Astrocyte (in vitro differentiated cells and primary cell): Measurements from ENCODE around the gene PKP1. TPM values are rescaled to one million over a fixed set of nuclear protein-coding genes. Genes with fewer than 3 reads are reported as not detected.

Experiments
- DNase-seq: peaks from one replicate; pipeline ENCODE4 v3.0.0-alpha.2; 2010; ENCODE audit warnings: low read depth
- FAIRE-seq: peaks from 2 replicates; lab custom pipeline; 2011; peaks lifted over from hg19 to GRCh38; lab: Jason Lieb, UNC
- H2AFZ ChIP-seq: 2 replicates; pipeline ENCODE4 v1.6.0; 2012; ENCODE audit warnings: low read depth, low read length, inconsistent platforms
- H3K27ac ChIP-seq: 2 replicates; pipeline ENCODE4 v1.5.1; 2011; ENCODE audit warnings: low read depth, low read length, inconsistent platforms
- H3K27me3 ChIP-seq: 2 replicates; pipeline ENCODE4 v1.6.0; 2011; ENCODE audit warnings: low read length, inconsistent platforms; ENCODE audit not compliant: insufficient read depth
- H3K36me3 ChIP-seq: 2 replicates; pipeline ENCODE4 v1.5.1; 2011; ENCODE audit warnings: low read length, inconsistent platforms; ENCODE audit not compliant: insufficient read depth
- H3K4me1 ChIP-seq: 2 replicates; pipeline ENCODE4 v1.5.1; 2011; ENCODE audit warnings: low read length, inconsistent platforms; ENCODE audit not compliant: insufficient read depth
- H3K4me2 ChIP-seq: 2 replicates; pipeline ENCODE4 v1.6.0; 2012; ENCODE audit warnings: low read length, inconsistent platforms
- H3K4me3 ChIP-seq: 2 replicates; pipeline ENCODE4 v1.5.1; 2011; ENCODE audit warnings: low read depth, mild to moderate bottlenecking, low read length, inconsistent platforms; ENCODE audit not compliant: insufficient read depth
- H3K79me2 ChIP-seq: 2 replicates; pipeline ENCODE4 v1.6.0; 2012; ENCODE audit warnings: mild to moderate bottlenecking, low read length, inconsistent platforms; ENCODE audit not compliant: insufficient read depth
- H3K9ac ChIP-seq: 2 replicates; pipeline ENCODE4 v1.6.0; 2012; ENCODE audit warnings: mild to moderate bottlenecking, low read length, inconsistent platforms
- H3K9me3 ChIP-seq: 2 replicates; pipeline ENCODE4 v1.5.1; 2012; ENCODE audit warnings: low read depth, mild to moderate bottlenecking, low read length, inconsistent platforms; ENCODE audit not compliant: insufficient read depth
- H4K20me1 ChIP-seq: 2 replicates; pipeline ENCODE4 v1.6.0; 2012; ENCODE audit warnings: low read length, inconsistent platforms; ENCODE audit not compliant: insufficient read depth
- H3K27ac Mint-ChIP-seq: one replicate; pipeline ENCODE4 v1.8.0; 2021; ENCODE audit warnings: mild to moderate bottlenecking, mixed read lengths; ENCODE audit not compliant: unreplicated experiment
- H3K27me3 Mint-ChIP-seq: one replicate; pipeline ENCODE4 v1.8.0; 2021; ENCODE audit warnings: low read depth, mixed read lengths; ENCODE audit not compliant: unreplicated experiment
- H3K36me3 Mint-ChIP-seq: one replicate; pipeline ENCODE4 v1.8.0; 2021; ENCODE audit warnings: low read depth, mixed read lengths; ENCODE audit not compliant: unreplicated experiment
- H3K4me1 Mint-ChIP-seq: one replicate; pipeline ENCODE4 v1.8.0; 2021; ENCODE audit warnings: low read depth, mixed read lengths; ENCODE audit not compliant: unreplicated experiment
- H3K4me3 Mint-ChIP-seq: one replicate; pipeline ENCODE4 v1.8.0; 2021; ENCODE audit warnings: mild to moderate bottlenecking, moderate library complexity, mixed read lengths; ENCODE audit not compliant: unreplicated experiment
- H3K9me3 Mint-ChIP-seq: one replicate; pipeline ENCODE4 v1.8.0; 2021; ENCODE audit warnings: mild to moderate bottlenecking, mixed read lengths; ENCODE audit not compliant: unreplicated experiment
- CTCF ChIP-seq: IDR thresholded peaks from 2 replicates; pipeline ENCODE4 v1.5.1; 2011; ENCODE audit warnings: low read depth, mild to moderate bottlenecking, inconsistent platforms, low read length, moderate library complexity; ENCODE audit not compliant: insufficient read depth
- EZH2 ChIP-seq: IDR thresholded peaks from 2 replicates; pipeline ENCODE4 v1.6.1; 2012; ENCODE audit warnings: mild to moderate bottlenecking, low read length, inconsistent platforms; ENCODE audit not compliant: insufficient read depth
- total RNA-seq: library from RNA; stranded (reverse); gene quantifications from 2 replicates; pipeline ENCODE4 v1.2.1, GENCODE V29; 2021

Gene PKP1
- total RNA-seq, 1 donor from 2014 or later, result 0.07 TPM

GRCh38 chr1:201371792-201372191, 88.5 kb downstream of the PKP1 start:
- H3K36me3 ChIP-seq, result no peaks in the 10 kb centered on the region
- H2AFZ ChIP-seq, result no peak overlapping the region
- peaks cover 57% of the 10 kb centered on the region for H3K27me3 ChIP-seq
- Mint-ChIP-seq H3K4me3 (no peak overlapping the region), H3K27me3 (peaks cover 58% of the 10 kb centered on the region), H3K36me3 (peaks cover 4% of the 10 kb centered on the region), H3K4me1 (peaks cover 6% of the 10 kb centered on the region), H3K27ac (no peak overlapping the region), H3K9me3 (peaks cover 5% of the 10 kb centered on the region)
- H3K9me3 ChIP-seq, result no peaks in the 10 kb centered on the region
- no peak overlapping the region for H3K4me3 ChIP-seq
- no peak overlapping the region for H3K4me2 ChIP-seq
- no peak overlapping the region for H3K9ac ChIP-seq
- no peak for DNase-seq
- no peak for TF ChIP-seq EZH2
- TF ChIP-seq CTCF, result no peak
- H3K4me1 ChIP-seq, result peaks cover 9% of the 10 kb centered on the region
- FAIRE-seq, result no peak
- no peak overlapping the region for H3K27ac ChIP-seq
- H3K79me2 ChIP-seq, result no peaks in the 10 kb centered on the region
- no peaks in the 10 kb centered on the region for H4K20me1 ChIP-seq

GRCh38 chr1:201374364-201374763, 91.1 kb downstream of the PKP1 start:
- Histone ChIP-seq H3K4me1 (peaks cover 12% of the 10 kb centered on the region), H3K9me3 (no peaks in the 10 kb centered on the region), H3K27ac (no peak overlapping the region), H3K4me3 (no peak overlapping the region), H3K4me2 (no peak overlapping the region), H3K9ac (no peak overlapping the region), H3K36me3 (no peaks in the 10 kb centered on the region), H4K20me1 (no peaks in the 10 kb centered on the region), H3K27me3 (peaks cover 47% of the 10 kb centered on the region), H3K79me2 (no peaks in the 10 kb centered on the region), H2AFZ (no peak overlapping the region)
- Mint-ChIP-seq H3K9me3 (peaks cover 3% of the 10 kb centered on the region), H3K27me3 (peaks cover 45% of the 10 kb centered on the region), H3K36me3 (no peaks in the 10 kb centered on the region), H3K4me3 (no peak overlapping the region), H3K4me1 (peaks cover 12% of the 10 kb centered on the region), H3K27ac (no peak overlapping the region)
- TF ChIP-seq EZH2 (no peak), CTCF (no peak)
- no peak for FAIRE-seq
- DNase-seq, result no peak

- no peak overlapping the region for H2AFZ ChIP-seq
Measured at GRCh38 chr1:201375169-201375568, 91.9 kb downstream of the PKP1 start.

More at GRCh38 chr1:201375169-201375568, 91.9 kb downstream of the PKP1 start:
- no peaks in the 10 kb centered on the region for H3K36me3 Mint-ChIP-seq
- Histone ChIP-seq H3K9ac (no peak overlapping the region), H3K9me3 (no peaks in the 10 kb centered on the region), H3K27me3 (peaks cover 44% of the 10 kb centered on the region), H3K79me2 (no peaks in the 10 kb centered on the region), H3K4me1 (peaks cover 12% of the 10 kb centered on the region), H3K4me3 (no peak overlapping the region), H3K4me2 (no peak overlapping the region), H4K20me1 (no peaks in the 10 kb centered on the region), H3K36me3 (no peaks in the 10 kb centered on the region), H3K27ac (no peak overlapping the region)
- H3K4me1 Mint-ChIP-seq, result peaks cover 12% of the 10 kb centered on the region
- H3K27me3 Mint-ChIP-seq, result peaks cover 49% of the 10 kb centered on the region
- no peak overlapping the region for H3K4me3 Mint-ChIP-seq
- peaks cover 3% of the 10 kb centered on the region for H3K9me3 Mint-ChIP-seq
- DNase-seq (no peak), FAIRE-seq (no peak)
- no peak overlapping the region for H3K27ac Mint-ChIP-seq
- TF ChIP-seq EZH2, result no peak
- TF ChIP-seq CTCF, result no peak
